Suprapubic skin (tissue), 4 donors: ENCODE measurements around the gene A3GALT2. TPM values are rescaled to one million over a fixed set of nuclear protein-coding genes. Genes with fewer than 3 reads are reported as not detected.
A peak's percentile ranks its signal among the peaks of the same experiment; 100 is the strongest.

Experiments used
- DNase-seq, 2 donors: peaks; one replicate each; pipeline ENCODE4 v3.0.0-alpha.2; 2019; ENCODE audit warnings: low spot score in 2 of 2
- H3K27ac ChIP-seq: fragments of 200-600 bp; sonication (generic); one replicate; pipeline ENCODE4 v1.5.1; 2019
- H3K27me3 ChIP-seq: fragments of 200-600 bp; sonication (generic); one replicate; pipeline ENCODE4 v1.5.1; 2019
- H3K36me3 ChIP-seq: fragments of 200-600 bp; sonication (generic); one replicate; pipeline ENCODE4 v1.5.1; 2019
- H3K4me1 ChIP-seq: fragments of 200-600 bp; sonication (generic); one replicate; pipeline ENCODE4 v1.5.1; 2019
- H3K4me3 ChIP-seq: fragments of 200-600 bp; sonication (generic); one replicate; pipeline ENCODE4 v1.5.1; 2019; ENCODE audit warnings: mild to moderate bottlenecking
- H3K9me3 ChIP-seq: fragments of 200-600 bp; sonication (generic); one replicate; pipeline ENCODE4 v1.5.1; 2019
- EP300 ChIP-seq: sonication (generic); formaldehyde crosslinking; IDR thresholded peaks from one replicate; pipeline ENCODE4 v1.6.1; 2017; ENCODE audit warnings: antibody characterized with exemption
- POLR2A ChIP-seq, 2 donors: fragments of 450-650 bp; IDR thresholded peaks; one replicate each; pipeline ENCODE4 v1.6.1; 2017; ENCODE audit warnings: antibody characterized with exemption in 2 of 2, mild to moderate bottlenecking in 2 of 2, moderate library complexity in 2 of 2
- POLR2AphosphoS5 ChIP-seq, 3 donors: sonication (generic); formaldehyde crosslinking; IDR thresholded peaks; one replicate each; pipeline ENCODE4 v1.6.1; 2017; ENCODE audit warnings: antibody characterized with exemption in 3 of 3
- WGBS: methylation state at CpG from one replicate; pipeline ENCODE4 v1.1.5; 2018; 5-methylcytosine and 5-hydroxymethylcytosine counted together
- total RNA-seq, 4 donors: library from RNA; depleted of rRNA; stranded (reverse); fragments of >200 nt; gene quantifications; one replicate each; pipeline ENCODE4 v1.1.0, GENCODE V29; 2016
- TF ChIP-seq, protein P1 (sequence below), 2 donors: fragments of 200-600 bp in 1 of 2; fragments of 450-650 bp in 1 of 2; sonication (generic) in 1 of 2; IDR thresholded peaks; one replicate each; pipeline ENCODE4 v1.5.1; 2016 to 2019; ENCODE audit warnings: antibody characterized with exemption in 2 of 2, mild to moderate bottlenecking in 1 of 2, moderate library complexity in 1 of 2

The A3GALT2 gene
- total RNA-seq, 4 donors from 2014 or later: not detected

DNA sequence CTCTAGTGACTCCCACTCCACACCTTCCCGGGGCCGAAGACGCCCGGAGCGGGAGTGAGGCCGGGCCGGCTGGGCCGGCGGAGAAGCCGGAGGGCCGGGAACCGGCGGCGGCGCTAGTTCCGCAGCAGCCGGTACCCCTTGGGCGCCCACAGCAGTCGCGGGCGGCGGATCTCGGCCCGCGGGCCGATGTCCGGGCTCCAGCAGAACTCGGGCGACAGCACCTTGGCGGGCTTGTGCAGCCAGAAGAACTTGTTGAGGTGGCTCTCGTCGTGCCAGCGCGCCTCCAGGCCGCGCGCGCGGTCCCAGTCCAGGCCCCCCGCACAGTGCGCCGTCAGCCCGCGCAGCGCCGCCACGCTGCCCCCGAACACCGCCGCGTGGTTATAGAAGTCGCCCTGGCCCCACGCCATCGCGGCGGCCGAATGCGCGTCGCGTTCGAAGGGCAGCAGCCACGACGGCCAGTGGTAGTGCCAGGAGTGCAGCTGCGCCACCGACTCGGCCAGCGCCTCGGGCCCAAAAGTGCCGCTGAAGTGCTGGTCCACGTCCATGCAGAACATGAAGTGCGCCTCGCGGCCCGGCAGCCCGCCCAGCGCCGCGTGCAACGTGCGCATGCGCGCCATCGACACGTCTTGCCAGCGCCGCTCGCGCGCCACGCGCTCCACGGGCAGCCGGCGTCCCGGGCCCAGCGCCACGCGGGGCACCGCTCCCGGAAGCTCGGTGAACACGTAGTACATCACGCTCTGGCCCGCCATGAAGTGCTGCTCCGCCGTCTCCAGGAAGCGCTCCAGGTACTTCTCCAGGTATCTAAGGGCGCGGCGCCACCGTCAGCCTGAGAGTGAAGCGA, 14.0 kb downstream of the A3GALT2 start:
- Histone ChIP-seq H3K4me1 (peaks cover 12% of the 10 kb centered on the region), H3K9me3 (no peaks in the 10 kb centered on the region), H3K27me3 (peaks cover 12% of the 10 kb centered on the region), H3K36me3 (no peaks in the 10 kb centered on the region), H3K4me3 (peak overlapping the region; percentile 47), H3K27ac (no peak overlapping the region)
- no peak for TF ChIP-seq POLR2A (IDR thresholded peaks at IDR 0.05)
- TF ChIP-seq, protein P1, sequence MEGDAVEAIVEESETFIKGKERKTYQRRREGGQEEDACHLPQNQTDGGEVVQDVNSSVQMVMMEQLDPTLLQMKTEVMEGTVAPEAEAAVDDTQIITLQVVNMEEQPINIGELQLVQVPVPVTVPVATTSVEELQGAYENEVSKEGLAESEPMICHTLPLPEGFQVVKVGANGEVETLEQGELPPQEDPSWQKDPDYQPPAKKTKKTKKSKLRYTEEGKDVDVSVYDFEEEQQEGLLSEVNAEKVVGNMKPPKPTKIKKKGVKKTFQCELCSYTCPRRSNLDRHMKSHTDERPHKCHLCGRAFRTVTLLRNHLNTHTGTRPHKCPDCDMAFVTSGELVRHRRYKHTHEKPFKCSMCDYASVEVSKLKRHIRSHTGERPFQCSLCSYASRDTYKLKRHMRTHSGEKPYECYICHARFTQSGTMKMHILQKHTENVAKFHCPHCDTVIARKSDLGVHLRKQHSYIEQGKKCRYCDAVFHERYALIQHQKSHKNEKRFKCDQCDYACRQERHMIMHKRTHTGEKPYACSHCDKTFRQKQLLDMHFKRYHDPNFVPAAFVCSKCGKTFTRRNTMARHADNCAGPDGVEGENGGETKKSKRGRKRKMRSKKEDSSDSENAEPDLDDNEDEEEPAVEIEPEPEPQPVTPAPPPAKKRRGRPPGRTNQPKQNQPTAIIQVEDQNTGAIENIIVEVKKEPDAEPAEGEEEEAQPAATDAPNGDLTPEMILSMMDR (IDR thresholded peaks at IDR 0.05): no peak
- no peak for TF ChIP-seq POLR2AphosphoS5 (IDR thresholded peaks at IDR 0.05)
- TF ChIP-seq EP300: no peak
- DNase-seq: no peak
- 18% methylated on average over 43 of the region's 113 CpGs for WGBS

DNA sequence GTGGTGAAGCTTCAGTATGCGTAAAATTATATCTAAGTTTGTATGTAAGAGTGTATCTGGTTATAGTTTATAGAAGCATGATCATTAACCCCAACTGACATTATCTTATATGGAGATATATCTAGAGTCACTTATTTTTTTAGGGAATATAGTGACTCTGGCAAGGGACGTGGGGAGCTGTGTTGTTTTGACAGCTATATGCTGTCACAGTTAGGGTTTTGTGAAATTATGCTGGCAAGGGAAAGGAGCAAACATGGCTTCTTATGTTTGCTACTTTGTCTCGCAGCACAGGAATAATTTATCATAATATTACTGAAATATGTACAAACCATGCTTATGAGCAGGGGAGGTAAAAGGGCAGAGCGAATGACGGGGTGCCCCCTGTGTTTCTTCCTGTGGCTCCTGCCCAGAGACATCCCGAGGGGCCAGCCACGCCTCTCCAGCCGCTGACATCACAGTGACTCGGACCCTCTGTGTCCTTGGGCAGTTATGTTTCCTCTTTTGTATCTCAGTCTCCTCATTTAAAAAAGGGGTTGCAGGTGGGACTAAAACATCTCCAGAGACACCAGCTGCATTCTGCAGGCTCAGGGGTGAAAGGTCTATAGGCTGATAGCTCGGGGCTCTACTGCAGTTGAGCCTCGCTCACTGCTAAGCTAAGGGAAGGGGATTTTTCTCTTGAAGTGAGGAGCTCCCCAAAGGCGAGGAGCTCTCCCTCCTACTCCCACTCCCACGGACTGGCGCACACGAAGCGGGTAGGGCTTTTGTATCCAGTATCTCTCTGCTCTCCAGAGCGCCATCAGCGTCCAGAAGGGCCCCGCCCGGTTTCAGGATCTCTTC, 14.9 kb downstream of the A3GALT2 start:
- Histone ChIP-seq H3K36me3 (no peaks in the 10 kb centered on the region), H3K27ac (no peak overlapping the region), H3K9me3 (no peaks in the 10 kb centered on the region), H3K4me1 (peaks cover 12% of the 10 kb centered on the region), H3K27me3 (peaks cover 12% of the 10 kb centered on the region), H3K4me3 (peak overlapping the region; percentile 47)
- no peak for TF ChIP-seq POLR2AphosphoS5 (IDR thresholded peaks at IDR 0.05)
- TF ChIP-seq POLR2A (IDR thresholded peaks at IDR 0.05): no peak
- TF ChIP-seq, protein P1 (IDR thresholded peaks at IDR 0.05): no peak
- TF ChIP-seq EP300: no peak
- no peak for DNase-seq
- WGBS: 86% methylated on average over 13 of the region's 20 CpGs

DNA sequence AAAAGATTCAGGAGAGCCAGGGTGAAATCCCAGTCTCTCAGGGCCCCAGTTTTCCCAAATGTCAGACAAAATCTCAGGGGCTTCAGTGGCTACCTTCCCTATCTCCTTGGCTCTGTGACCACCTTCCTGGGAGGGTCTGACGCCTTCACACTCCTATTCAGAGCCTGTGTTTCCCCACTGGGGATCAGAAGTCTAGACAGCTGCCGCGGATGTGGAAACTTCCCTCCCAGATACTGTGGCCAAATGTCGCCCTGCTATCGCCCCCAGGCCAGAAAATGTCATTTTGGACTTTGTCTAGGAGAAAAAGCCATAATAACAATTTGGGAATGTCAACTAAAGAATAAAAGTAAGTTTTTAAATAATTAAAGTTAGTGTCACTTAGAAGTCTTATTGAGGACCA, 15.9 kb downstream of the A3GALT2 start:
- Histone ChIP-seq H3K27me3 (peaks cover 12% of the 10 kb centered on the region), H3K9me3 (no peaks in the 10 kb centered on the region), H3K4me1 (peaks cover 16% of the 10 kb centered on the region), H3K27ac (no peak overlapping the region), H3K4me3 (no peak overlapping the region), H3K36me3 (no peaks in the 10 kb centered on the region)
- TF ChIP-seq, protein P1 (IDR thresholded peaks at IDR 0.05): no peak
- TF ChIP-seq EP300: no peak
- TF ChIP-seq POLR2A (IDR thresholded peaks at IDR 0.05): no peak
- TF ChIP-seq POLR2AphosphoS5 (IDR thresholded peaks at IDR 0.05): no peak
- 91% methylated on average over 5 of the region's 5 CpGs for WGBS
- DNase-seq: no peak

DNA sequence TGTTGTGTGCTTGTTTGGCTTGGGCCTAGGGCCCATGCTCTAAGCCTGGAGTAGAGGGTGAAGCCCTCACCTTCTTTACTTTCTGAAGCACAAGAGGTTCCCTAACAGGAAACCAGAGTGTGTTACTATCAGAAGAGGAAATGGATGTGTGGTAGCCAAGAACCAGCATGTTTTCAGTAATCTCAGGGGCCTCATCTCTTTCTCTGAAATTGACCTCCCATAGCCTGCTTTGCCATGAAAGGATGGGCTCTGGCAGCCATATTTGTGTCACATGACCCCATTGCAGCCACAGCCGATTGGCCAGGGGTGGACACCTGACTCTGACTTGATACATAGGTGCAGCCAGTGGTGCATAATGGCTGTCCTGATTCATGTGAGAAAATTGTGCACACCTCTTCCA, 18.6 kb downstream of the A3GALT2 start:
- Histone ChIP-seq H3K4me1 (peaks cover 19% of the 10 kb centered on the region), H3K9me3 (no peaks in the 10 kb centered on the region), H3K27ac (no peak overlapping the region), H3K27me3 (peaks cover 12% of the 10 kb centered on the region), H3K36me3 (peaks cover 13% of the 10 kb centered on the region), H3K4me3 (no peak overlapping the region)
- DNase-seq: peak in 1 of 2 donors; percentile 44
- TF ChIP-seq POLR2AphosphoS5 (IDR thresholded peaks at IDR 0.05) (no peak), EP300 (no peak), POLR2A (IDR thresholded peaks at IDR 0.05) (no peak)
- TF ChIP-seq, protein P1 (IDR thresholded peaks at IDR 0.05): no peak
- WGBS: 100% methylated on average over 1 of the region's 1 CpG
